GM19240 (cell line): ENCODE measurements around the gene TAS1R3.

Experiments
- DNase-seq: peaks from one replicate; pipeline ENCODE4 v3.0.0; 2011; ENCODE audit warnings: low spot score; ENCODE audit not compliant: insufficient read length

The TAS1R3 gene

DNA sequence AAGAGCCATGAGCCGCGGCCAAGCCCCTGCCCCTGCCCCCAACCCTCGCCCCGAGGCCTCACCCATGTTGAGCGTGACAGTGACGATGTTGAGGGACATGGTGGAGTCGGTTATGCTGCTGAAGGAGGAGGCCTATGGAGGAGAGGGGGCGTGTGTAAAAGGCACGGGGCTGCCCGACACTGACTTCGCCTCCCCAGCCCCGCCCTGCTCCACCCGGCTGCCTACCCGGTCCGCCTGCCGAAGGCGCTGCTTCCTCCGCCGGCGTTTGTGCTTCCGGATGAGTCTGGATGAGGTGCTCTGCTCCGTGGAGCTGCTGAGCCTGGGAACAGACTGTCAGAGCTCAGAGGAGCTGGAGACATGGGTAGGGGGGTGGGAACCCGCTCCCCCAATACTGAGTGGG is 9.1 kb downstream of the TAS1R3 start:
- no peak for DNase-seq

DNA sequence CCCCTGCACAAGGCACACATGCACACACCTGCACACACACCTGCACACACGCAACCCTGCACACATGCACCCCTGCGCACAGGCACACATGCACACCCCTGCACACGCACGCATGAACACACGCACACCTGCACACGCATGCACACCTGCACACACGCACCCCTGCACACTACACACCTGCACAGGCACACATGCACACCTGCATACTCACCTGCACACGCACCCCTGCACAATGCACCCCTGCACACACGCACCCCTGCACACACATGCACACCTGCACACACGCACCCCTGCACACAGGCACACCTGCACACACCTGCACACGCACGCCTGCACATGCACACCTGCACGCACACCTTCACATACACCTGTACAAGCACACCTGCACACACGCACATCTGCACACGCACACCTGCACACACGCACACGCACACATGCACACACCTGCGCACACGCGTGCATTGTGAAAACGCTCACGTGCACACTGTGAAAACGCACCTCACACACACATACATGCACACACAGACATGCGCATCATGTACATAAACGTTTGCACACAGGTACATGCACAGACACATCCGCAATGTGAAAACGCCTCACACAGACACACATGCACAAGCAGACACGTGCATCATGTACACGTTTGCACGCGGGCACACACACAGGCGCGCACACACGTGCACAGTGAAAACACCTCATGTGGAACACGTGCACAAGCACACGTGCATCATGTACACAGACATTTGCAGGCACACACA is 9.9 kb downstream of the TAS1R3 start:
- DNase-seq = no peak

DNA sequence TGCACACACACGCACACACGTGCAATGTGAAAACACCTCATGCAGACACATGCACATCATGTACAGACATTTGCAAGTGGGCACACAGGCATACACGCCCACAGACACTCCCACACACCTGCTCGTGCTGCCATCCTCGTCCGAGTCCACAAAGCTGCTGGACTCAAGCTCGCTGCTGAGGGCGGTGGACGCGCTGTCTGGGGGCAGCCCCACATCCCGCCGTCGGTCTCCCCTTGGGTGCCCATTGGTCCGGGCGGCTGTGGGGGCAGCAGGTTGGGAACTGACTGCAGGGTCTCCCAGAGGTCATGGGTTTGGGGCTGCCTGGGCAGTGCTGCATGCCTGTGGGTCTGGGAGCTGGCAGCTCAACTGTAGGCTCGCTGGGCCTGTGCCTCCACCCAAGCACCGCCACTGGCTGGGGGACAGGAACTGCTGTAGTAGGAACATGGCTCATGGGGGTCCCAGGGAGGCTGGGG is 10.5 kb downstream of the TAS1R3 start:
- DNase-seq = no peak

DNA sequence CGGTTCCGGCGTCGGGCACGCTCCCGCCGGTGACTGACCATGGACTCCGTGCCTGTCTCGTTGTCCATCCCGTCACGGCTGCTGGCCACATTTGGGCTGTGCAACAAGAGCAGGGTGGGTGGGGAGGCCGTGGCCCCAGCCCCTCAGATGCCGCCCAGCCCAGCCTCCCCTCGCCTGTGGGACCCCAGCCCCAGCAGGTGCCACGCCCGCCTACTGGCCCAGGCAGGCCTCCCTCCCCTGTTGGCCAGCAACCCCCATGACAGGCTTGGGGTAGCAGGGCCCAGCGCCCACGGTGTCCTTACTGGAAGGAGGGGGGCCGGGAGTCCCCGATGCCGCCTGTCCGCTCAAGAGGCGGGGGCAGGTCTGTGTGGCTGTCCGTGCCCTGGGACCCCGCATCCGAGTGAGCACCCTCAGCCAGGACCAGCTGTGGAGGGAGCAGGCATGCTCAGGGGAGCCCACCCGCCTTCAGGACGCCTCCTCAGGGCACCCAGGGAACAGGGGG is 11.0 kb downstream of the TAS1R3 start:
- no peak for DNase-seq

DNA sequence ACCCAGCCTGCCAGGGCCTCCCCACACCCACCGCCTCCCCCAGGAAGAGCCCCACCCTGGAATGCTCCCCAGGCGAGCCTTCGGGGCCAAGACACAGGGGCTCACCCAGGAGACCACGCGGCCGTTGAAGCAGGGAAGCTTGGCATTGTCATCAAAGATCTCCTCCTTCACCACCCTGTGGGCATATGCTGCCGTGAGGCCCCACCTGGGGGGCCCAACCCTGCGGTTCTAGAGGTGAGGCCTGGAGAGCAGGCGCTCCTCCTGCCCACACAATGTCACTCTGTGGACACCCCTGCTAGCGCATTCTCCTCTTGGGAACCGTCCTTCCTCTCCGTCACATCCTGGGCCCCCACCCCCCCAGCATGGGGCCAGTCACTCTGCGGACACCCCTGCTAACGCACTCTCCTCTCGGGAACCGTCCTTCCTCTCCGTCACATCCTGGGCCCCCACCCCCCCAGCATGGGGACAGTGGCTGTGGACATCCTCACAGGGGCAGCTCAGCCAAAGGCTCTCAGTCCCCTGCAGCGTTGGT is 11.6 kb downstream of the TAS1R3 start:
- no peak for DNase-seq

DNA sequence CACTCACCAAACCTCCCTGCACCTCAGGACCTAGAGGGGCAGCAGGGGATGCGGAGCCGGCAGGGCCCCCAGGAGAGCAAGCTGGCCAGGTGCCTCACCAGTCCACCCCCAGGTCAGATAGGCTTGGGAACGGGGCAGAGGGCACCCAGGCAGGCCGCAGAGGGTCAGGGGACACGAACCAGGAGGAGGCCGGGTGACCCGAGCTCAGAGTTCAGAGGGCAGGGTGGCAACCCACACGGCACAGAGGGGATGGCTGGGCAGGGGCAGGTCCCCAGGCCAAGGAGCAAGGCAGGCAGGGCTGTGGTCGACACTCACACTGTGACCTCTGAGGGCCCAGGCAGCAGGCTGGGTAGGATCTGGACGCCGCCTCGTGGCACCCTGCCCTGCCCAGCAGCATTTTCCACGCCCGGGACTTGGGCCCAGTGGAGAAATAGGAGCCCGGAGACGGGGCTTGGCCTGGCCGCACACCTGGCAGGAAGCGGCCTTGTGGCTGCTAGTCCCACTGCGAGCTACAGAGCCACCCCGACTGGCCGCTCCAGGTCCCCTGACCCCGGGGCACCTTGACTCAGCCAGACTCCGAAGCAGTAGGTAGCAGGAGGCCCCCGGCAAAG is 12.8 kb downstream of the TAS1R3 start:
- DNase-seq = no peak

DNA sequence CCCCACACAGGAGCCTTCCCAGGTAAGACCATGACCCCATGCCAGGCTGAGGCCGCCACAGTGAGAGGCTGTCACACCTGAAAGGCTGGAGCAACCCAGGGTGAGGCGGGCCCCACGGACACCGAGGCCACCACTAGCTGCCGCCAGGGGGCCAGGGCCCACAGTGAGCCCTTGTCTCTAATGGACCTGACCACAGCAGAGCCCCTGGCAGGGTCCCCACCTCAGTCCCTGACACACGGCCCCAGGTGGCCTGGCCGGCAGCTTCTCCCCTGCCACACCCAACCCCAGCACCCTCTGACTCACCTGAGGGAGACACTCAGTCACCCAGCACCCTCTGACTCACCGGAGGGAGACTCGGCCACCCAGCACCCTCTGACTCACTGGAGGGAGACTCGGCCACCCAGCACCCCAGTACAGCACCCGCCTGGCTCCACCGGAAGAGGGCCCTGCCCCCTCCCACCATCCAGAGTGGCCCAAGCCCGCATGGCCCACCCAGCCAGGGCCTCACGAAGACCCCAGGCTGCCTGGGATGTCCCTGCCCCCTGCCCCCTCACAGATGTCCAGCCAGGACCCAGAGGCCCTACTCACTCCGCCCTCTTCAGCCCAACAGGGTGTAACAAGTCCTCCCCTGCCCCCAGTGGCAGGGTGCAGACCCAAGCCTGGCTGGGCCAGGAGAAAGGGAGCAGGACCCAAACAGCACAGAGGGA is 13.7 kb downstream of the TAS1R3 start:
- DNase-seq = no peak

DNA sequence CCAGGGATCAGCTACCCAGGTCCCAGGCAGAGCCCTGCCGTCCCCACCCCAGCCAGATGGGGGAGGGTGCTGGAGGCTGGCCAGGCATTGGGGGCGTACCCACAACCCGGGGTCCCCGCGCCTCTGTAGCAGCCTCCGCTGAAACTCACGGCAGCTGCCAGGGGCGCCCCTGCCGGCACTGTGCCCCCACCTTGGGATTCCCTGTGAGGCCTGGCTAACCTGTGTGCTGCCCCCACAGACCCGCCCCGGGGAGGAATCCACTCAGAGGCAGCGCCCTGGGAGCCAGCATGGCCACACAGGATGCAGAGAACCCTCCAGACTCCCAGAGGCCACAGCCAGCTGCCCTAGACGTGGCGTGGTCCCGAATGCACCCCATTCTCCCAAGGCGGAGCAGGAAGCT is 14.3 kb downstream of the TAS1R3 start:
- DNase-seq = no peak

DNA sequence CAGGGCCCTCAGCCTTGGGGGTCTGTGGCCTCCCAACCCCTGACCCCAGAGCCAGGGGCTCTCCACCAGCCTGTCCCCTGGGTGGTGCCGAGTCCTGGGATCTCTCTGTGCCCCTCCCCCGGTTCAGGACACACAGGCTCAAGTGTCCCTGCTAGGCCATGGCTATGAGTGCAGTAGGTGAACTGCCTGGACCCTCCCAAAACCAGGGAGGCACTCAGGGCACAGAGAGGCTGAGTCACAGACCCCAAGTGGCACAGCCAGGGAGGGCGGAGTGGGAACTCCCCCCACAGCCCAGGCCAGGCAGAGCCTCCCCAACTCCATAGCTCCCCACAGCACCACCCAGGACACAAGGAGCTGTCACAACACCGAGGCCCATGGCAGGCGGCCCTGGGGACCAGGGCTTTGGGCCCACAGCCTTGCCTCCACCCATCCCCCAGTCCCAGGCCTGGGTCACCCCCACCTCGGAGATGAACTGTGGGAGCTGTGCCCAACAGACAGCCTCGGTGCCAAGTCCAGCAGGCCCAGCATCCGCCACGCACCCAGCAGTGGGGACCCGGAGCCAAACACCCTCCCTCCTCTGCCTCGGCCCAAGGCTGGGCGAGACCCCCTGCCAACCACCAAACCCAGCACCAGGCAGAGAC is 14.9 kb downstream of the TAS1R3 start:
- no peak for DNase-seq

DNA sequence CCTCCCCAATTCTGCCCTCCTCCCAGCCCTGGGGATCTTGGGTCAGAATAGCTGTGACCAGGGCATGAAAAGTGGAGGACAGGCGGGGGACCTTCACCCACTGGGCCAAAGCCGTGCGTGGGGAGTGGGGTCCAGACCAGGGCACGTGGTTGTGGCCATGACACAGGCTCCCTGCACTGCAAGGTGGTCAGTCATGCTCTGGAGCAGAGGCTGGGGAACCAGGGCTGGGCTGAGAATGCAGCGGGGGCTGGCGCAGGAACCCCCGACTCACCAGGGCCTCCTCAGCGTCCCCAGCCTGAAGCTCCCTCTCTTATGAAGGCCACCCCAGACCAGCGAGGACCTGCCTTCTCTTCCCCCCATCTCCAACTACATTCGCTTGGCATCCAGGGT is 15.4 kb downstream of the TAS1R3 start:
- DNase-seq = no peak

DNA sequence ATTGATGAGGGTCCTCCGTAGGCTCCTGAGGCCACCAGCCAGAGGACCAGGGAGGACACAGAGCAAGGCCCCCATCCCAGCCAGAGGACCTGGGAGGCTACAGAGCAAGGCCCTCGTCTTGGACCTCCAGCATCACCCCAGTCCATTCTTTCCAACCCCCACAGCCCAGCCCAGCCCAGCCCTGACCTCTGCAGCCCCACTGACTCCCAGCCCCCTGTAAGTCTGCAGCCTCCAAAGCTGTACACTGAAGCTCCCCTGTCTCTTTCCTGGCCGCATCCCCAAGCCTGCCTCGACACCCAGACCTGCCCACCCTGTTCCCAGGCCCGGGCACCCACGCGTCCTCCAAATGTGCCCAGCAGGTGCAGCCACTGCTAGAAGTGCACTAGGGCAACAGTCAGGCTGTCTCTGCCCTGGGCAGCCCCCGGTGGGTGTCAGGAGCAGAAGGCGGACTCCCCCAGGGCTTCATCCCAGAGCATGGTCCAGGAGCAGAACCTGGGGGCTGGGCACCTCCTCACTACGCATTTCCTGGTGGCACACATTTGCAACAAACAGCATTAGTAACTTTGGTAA is 16.0 kb downstream of the TAS1R3 start:
- DNase-seq = no peak

DNA sequence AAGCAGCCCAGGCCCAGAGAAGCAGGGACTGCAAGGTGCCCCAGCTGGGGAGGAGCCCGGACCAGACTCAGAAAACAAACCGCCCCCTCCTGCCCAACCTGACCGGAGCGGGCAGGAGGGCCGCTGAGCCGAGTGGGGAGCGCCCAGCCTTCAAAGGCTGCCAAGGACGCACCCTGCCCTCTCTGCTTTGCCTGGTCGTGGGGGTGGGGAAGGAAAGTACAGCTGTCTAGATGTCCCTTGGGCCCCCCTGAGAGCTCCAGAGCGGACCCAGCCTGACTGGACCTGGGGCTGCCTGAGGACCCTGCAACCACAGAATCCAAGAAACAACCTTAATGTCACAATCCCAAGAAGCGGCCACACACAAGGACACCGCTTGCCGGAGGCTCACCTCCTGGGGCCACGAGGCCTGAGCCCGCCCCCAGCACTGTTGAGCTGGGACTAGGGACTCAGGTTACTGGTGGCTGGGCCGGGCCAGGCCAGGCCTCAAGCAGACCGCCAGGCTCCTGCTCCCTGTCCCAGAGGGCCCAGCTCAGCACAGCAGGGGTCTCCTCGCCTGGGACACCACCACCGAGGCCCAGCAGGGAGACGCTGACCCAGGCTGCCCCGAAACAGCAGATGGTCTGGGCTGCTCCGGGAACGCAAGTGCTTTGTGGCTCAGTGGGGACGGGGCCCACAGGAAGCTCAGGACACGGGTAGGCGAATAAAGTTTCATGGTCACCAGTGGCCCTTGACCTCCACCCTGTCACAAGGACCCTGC is 16.8 kb downstream of the TAS1R3 start:
- DNase-seq = no peak

DNA sequence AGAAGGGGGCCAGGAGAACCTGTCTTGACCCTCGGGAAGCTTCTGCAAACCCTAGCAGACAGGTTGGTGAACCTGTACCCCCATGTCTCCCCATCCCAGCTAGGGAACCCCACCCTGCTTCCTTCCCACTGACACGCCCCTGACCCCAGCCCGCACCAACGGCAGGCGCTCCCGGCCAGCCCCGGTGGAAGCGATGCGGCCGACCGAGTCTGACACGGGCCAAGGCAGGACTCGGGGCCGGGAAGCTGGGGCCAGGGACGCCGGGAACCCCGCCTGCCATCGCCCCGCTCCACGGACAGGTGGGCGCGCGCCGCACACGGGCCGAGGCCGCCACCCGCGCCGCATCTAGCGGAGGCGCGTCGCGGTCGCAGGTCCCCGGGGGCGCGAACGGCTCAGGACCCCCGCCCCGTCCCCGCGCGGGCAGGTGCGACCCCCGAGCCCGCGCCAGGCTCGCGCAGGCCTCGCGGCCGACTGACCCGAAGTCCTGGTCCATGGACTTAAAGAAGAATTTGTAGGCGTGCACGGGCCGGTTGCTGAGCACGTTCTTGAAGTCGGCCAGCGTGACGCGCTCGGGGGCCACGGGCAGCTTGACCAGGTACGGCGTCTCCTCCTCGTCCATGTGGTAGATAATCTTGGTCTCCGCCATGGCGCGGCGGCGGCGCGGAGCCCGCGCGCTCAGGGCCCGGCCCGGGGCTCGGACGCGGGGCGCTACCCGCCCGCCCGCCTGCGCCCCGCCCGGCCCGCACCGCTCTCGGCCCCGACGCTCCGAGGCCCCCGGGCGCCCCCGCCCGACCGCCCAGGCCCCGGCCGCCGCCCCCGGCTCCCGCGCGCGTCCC is 17.6 kb downstream of the TAS1R3 start:
- no peak for DNase-seq

DNA sequence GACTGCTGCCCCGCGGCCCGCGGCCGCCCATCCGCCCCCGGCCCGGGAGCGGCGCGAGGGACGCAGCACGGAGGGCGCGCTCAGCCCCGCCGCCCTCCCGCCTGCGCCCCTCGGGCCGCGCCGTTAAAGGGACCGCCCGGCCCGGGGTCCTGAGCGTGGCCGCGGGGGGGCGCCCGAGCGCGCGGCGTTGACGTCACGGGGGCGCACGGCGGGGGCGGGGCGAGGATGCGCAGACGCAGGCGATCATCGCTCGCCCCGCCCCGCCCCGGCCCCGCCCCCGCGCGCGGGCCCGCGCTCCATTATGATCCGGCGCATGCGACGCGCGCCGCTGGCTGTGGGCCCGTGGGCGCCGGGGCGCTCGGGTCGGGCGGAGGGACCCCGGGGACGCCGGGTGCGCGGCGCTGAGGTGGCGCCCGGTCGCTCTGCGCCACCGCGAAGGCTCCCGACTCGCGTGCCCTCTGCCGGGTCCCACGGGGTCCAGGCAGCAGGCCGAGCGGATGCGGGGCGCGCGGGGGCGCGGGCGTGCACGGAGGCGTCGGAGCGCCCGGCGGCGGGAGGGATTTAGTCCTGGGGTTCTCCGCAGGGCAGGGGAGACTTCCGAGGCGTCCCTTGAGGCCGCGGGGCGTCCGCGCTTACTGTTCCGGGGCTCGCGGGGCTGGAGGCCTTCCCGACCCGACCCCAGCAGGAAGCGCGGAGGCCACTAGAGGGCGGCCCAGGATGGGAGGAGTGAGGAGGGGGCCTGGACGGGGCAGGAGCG is 18.4 kb downstream of the TAS1R3 start, which contains the start of gene DVL1:
Gene DVL1, minus strand, starts transcription at position 163 of the 757 bp plus-strand sequence. CDS start 353 bp downstream, outside the sequence.
- DNase-seq = peak; percentile 93

DNA sequence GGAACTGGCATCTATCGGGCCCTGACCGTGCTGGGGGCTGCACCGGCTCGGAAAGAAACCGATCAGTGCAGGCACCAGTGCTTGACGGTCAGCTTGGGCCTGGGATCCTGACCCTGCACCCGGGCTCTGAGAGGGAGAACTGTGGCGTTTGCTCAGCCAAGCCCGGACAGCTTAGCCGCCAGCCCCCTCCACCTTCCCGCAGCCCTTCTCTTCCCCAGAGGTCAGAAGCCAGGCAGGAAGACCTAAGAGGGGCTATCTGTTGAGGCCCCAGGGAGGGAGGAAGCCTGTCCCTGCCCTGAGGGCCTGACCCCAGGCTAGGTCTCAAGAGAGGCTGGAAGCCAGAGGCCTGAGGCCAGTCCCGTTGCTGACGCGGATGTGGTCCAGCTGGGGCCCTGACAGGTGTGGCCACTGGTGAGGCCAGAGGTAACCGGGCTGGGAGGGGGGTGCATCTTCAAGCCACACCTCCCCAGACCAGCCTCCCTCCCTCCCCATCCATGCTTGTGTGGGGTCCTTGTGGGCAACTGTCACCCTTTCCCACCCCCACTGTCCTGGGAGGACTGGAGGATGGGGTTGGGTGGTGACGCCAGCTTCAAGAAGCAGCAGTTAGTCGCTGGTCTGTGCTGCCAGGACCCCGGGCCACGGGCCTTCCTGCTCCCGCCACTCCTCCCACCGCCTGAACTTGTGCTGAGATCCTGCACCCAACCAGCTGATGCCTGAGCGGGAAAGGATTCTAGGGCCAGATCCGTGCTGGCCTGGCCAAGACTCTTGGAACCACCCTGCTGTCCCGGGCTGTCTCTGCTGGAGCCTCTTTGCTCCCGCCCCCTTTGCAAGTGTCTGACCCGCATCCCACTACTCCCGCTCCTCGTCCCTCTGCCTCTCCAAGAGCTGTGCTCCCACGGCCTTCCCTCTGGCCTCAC is 20.7 kb downstream of the TAS1R3 start:
- no peak for DNase-seq

DNA sequence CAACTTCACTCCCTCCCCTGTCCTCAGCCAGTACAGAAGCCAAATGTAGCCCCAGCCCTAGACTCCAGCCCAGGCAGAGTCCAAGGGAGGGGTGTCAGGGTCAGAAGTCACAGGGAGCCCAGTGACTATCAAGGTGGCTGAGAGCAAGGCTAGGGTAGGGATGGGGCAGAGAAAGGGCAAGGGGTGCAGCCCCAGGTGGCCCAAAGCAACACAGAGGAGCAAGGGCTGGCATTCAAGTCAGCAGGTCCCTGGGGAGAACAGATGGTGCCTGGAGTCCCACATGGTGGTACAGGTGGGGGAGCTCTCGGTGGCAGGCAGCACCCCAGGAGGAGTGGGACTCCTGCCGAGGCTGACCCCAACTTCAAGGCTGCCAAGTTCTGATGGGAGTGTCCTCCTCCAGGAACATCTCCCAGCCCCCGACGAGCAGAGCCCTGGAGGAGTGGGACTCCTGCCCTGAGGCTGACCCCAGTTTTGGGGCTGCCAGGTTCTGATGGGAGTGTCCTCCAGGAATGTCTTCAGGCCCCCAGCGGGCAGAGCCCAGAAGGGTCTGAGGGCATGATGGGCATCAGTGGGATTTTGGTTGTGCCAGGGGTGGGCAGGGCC is 21.8 kb downstream of the TAS1R3 start:
- DNase-seq = no peak
